RCC 7860 (cell line): Measurements from ENCODE around the gene OTUD5.

Source experiments
- DNase-seq: peaks from one replicate; pipeline ENCODE4 v3.0.0-alpha.2; 2015; ENCODE audit warnings: low spot score
- FAIRE-seq: peaks from 2 replicates; lab custom pipeline; 2012; peaks lifted over from hg19 to GRCh38; lab: Jason Lieb, UNC

The OTUD5 gene

DNA sequence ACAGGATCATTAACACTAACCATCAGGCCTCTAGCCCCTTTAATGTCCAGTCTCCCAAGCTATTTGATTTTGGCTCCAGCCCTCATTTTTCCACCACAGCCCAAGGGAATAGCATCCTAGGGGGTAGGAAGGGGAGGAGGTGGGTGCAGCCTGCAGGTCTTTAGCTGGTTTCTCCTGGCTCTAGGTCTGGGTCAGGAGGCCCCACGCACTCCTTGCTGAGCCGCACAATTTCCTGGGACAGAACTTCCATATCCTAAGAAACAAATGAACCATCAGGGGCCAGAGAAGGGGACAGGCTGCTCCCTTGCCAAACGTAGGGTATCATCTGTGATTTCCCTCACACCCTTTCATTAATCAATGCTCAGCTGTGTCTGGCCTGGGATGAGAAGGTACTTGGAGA, 16.6 kb upstream of the OTUD5 start:
- FAIRE-seq (no peak), DNase-seq (no peak)

DNA sequence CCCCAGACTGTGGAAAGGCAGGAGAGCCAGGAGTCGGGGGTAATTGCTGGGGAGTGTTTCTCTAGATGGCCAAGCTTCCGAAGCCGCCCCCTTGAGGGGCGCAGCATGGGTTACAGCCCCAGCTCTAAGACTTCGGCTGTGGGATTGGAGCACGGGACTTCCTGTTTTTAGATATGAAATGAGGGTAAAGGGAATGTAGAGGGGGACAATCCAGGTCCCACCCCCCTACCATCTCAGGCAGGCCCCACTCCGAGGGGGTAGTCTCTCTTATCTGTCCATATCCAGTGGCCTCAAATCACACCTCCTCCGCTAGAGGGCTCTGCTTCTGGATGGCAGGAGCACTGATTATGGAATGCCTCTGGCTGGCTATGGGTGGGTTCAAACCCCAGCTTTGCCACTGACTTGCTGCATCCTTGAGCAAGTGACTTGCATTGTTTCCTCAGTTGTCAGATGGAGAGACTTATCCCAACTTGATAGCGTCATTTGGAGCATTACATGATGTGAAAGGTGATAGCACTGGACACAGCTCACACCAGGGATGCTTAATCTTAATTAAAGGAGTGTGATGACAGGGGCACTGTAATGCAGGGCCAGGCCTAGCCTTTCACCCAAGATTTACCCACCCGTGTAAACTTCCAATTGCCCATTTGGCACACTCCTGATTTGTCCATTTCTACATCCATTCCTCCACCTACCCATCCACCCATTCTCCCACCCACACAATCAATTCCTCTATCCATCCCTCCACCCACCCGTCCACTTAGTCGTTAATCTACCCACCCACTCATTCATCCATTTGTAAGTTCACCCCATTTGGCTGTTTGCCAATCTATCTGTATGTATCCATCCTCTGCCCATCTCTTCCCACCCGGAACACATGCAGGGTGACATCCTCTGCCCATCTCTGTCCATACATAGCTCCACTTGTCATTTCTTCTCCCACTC, 15.1 kb upstream of the OTUD5 start:
- DNase-seq (no peak), FAIRE-seq (no peak)

GRCh38 chrX:48971249-48972219, 14.1 kb upstream of the OTUD5 start, which contains the start of gene KCND1:
Gene KCND1 (minus strand): TSS chrX:48971844. CDS start chrX:48970271, 1,573 bp downstream.
- no peak for FAIRE-seq
- DNase-seq: no peak

DNA sequence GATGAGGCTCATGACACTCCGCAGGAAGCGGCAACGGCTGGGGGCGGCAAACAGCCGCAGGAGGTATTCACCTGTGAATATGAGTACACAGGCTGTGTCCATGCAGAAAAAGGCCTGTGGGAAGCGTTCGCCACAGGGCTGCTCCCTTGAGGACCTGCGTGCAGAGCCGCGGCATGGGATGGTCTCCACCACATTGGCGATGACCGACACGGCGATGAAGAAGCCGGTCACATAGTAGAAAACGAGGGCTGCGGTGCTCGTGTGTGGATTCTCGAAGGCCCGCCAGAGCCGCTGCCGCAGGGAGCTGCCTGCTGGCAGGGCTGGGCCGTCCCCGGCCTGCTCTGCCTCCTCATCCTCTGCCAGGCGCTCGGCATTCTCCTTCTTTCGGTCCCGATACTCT, 12.1 kb upstream of the OTUD5 start:
- FAIRE-seq (no peak), DNase-seq (no peak)

GRCh38 chrX:48968377-48968776, 11.0 kb upstream of the OTUD5 start:
- DNase-seq: no peak
- no peak for FAIRE-seq

GRCh38 chrX:48966796-48967579, 9.6 kb upstream of the OTUD5 start:
- peak; percentile 35 for FAIRE-seq
- peak; percentile 39 for DNase-seq

DNA sequence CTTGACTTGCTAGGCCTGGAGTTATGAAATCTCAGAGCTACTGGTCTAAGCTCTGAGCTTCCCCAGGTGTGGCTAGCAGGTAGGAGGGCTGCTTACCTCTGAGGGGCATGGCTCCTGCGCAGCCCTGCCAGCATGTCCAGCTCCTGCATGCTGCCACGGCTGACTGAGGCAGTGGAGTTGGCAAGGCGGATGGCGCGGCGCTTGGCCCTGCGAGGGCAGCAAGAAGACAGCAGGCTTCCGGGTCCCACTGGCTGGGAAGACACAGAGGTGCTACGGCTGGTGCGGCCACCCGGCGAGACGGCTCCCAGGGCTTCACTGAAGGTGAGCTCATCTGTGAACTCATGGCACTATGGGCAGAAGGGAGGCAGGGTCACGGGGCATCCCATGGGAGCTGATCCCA, 8.6 kb upstream of the OTUD5 start:
- DNase-seq: no peak
- FAIRE-seq: no peak

- no peak for FAIRE-seq
Measured at GRCh38 chrX:48961585-48962091, 4.2 kb upstream of the OTUD5 start.

GRCh38 chrX:48960291-48960690, 2.9 kb upstream of the OTUD5 start:
- no peak for FAIRE-seq
- DNase-seq: no peak

More at GRCh38 chrX:48961585-48962091, 4.2 kb upstream of the OTUD5 start:
- no peak for DNase-seq

- FAIRE-seq (no peak), DNase-seq (peak; percentile 10)
Measured at GRCh38 chrX:48958635-48959094, 1.3 kb upstream of the OTUD5 start.

- peak; percentile 95 for FAIRE-seq
- peak; percentile 94 for DNase-seq
Measured at GRCh38 chrX:48957827-48958634, 624 bp upstream of the OTUD5 start.

GRCh38 chrX:48956728-48957414, 536 bp downstream of the OTUD5 start:
- FAIRE-seq (no peak), DNase-seq (no peak)

GRCh38 chrX:48948589-48948988, 8.8 kb downstream of the OTUD5 start:
- no peak for DNase-seq
- no peak for FAIRE-seq

DNA sequence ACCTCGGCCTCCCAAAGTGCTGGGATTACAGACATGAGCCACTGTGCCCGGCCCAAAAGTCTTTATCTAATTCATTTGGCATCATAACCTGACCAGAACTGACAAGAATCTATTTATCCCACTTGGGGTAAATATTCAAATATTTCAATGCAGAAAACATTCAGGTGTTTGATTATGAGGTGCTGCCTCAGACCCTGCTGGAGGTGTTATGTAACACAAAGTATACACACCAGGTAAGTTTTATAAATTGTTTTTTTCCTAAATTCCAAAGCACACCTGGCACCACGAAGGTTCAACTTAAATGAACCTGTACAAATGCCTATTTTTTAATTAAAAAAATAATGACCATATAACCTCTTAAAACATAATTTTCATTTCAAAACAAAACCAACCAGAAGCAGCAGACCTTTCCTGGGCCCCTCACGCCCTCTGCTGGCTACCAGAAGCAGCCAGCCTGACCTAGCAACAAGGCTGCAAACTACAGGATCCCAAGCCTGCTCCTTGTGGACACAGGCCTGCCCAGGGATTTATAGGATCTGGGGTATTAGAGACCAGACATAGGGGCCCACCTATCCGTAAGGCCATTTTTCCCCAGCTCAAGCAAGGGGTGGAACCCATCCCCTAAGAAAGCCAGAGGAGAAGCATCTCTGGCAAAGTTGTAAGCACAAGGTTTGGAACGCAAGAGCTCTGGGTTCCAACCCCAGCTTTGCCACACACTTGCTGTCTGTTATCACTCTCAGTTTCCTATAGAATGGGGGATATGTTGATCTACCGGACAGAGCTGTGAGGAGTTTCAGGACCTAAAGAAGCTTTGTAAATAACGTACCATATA, 11.7 kb downstream of the OTUD5 start:
- peak; percentile 58 for FAIRE-seq
- peak; percentile 22 for DNase-seq

DNA sequence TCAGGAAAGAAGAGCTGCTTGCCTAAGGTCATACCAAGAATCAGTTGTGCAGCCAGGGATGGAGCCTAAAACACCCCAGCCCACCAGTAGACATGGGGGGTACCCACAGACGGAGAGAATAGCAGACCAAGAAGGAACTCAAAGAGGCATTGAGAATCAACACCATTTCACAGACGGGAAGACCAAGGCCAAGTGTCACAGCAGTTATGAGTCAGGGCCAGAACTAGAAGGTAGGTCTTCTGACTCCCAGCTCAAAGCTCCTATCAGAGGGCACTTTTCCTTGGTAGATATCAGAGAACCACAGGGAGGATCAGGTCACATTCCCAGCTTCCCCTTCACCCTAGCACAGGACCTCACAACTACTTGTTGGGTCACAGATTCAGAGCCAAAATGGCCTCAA, 14.5 kb downstream of the OTUD5 start:
- FAIRE-seq: no peak
- DNase-seq: no peak

- FAIRE-seq: no peak
- DNase-seq: no peak
Measured at GRCh38 chrX:48940404-48940955, 16.9 kb downstream of the OTUD5 start.

- FAIRE-seq: no peak
- DNase-seq: no peak
Measured at GRCh38 chrX:48939524-48940228, 17.7 kb downstream of the OTUD5 start.
